Endothelial cell of umbilical vein (primary cell): ENCODE data around the gene GBP7. TPM values are rescaled to one million over a fixed set of nuclear protein-coding genes. Genes with fewer than 3 reads are reported as not detected.
"Not testable (repeated sequence)": the region's sequence is repeated elsewhere in the genome, so short reads cannot be mapped to it uniquely, and the experiment has no call there.

Experiments
- Bru-seq: library from RNA; stranded (reverse); fragments of 400-500 nt; gene quantifications from one replicate; lab custom pipeline; 2021; lab: Mats Ljungman, UMichigan
- BruChase-seq, 2 experiments: library from RNA; stranded (reverse); fragments of 400-500 nt; gene quantifications; one replicate each; lab custom pipeline; 2021; lab: Mats Ljungman, UMichigan
- BruUV-seq: library from RNA; stranded (reverse); fragments of 400-500 nt; replicated peaks from 2 replicates; lab custom pipeline; 2021; lab: Mats Ljungman, UMichigan
- CTCF ChIA-PET: fragments of 300-600, 350-600 bp; sonication (Branson Sonifier 250); formaldehyde crosslinking; loops from one replicate; lab custom pipeline; 2021; ENCODE audit warnings: antibody characterized with exemption, inconsistent platforms; lab: Charles Lee
- POLR2A ChIA-PET: fragments of 300-600, 350-600 bp; sonication (Branson Sonifier 250); formaldehyde crosslinking; loops from one replicate; lab custom pipeline; 2021; ENCODE audit warnings: antibody characterized with exemption, inconsistent platforms; lab: Charles Lee
- DNase-seq: peaks from one replicate; pipeline ENCODE4 v3.0.0-alpha.2; 2011; ENCODE audit warnings: low read depth, low spot score
- FAIRE-seq: peaks from 2 replicates; lab custom pipeline; 2011; peaks lifted over from hg19 to GRCh38; lab: Jason Lieb, UNC
- H2AFZ ChIP-seq: 2 replicates; pipeline ENCODE4 v1.6.0; 2012; ENCODE audit warnings: low read depth, low read length, control low read depth, inconsistent platforms
- H3K27ac ChIP-seq: 2 replicates; pipeline ENCODE4 v1.5.1; 2011; ENCODE audit warnings: low read depth, mild to moderate bottlenecking, control low read depth, low read length, moderate library complexity; ENCODE audit not compliant: insufficient read depth
- H3K27me3 ChIP-seq, 2 experiments: 2 replicates each; pipeline versions ENCODE4 v1.6.0 to v1.6.1; 2011; ENCODE audit warnings: low read length in 2 of 2, mixed read lengths in 1 of 2; ENCODE audit not compliant: control insufficient read depth in 2 of 2, insufficient read depth in 2 of 2
- H3K36me3 ChIP-seq, 2 experiments: 2 replicates in 1 of 2; 3 replicates in 1 of 2; pipeline ENCODE4 v1.5.1; 2011; ENCODE audit warnings: low read length in 2 of 2, mild to moderate bottlenecking in 1 of 2, moderate library complexity in 1 of 2; ENCODE audit not compliant: control insufficient read depth in 2 of 2, insufficient read depth in 2 of 2; ENCODE audit errors: extremely low read depth in 1 of 2
- H3K4me1 ChIP-seq: 3 replicates; pipeline ENCODE4 v1.5.1; 2011; ENCODE audit warnings: mild to moderate bottlenecking, low read length; ENCODE audit not compliant: control insufficient read depth, insufficient read depth; ENCODE audit errors: extremely low read depth
- H3K4me2 ChIP-seq: 2 replicates; pipeline ENCODE4 v1.6.1; 2011; ENCODE audit warnings: low read length, control low read depth, mixed read lengths; ENCODE audit not compliant: insufficient read depth
- H3K4me3 ChIP-seq, 3 experiments: fragments of 200-600 bp in 1 of 3; sonication (generic), shearing (Covaris generic) in 1 of 3; replicated peaks in 1 of 3; 2 replicates each; pipeline ENCODE4 v1.5.1; 2011 to 2016; ENCODE audit warnings: control low read depth in 3 of 3, low read length in 3 of 3, mild to moderate bottlenecking in 2 of 3, inconsistent platforms in 1 of 3, low read depth in 1 of 3, moderate library complexity in 1 of 3; ENCODE audit not compliant: insufficient read depth in 1 of 3
- H3K79me2 ChIP-seq: 2 replicates; pipeline ENCODE4 v1.6.0; 2012; ENCODE audit warnings: low read length, inconsistent platforms; ENCODE audit not compliant: control insufficient read depth, insufficient read depth
- H3K9ac ChIP-seq: replicated peaks from 2 replicates; pipeline ENCODE3; 2011; ENCODE audit warnings: low read length, control low read depth; ENCODE audit not compliant: insufficient read depth; ENCODE audit errors: extremely low read depth
- H3K9me1 ChIP-seq: replicated peaks from 3 replicates; pipeline ENCODE4 v1.6.0; 2011; ENCODE audit warnings: mild to moderate bottlenecking, low read length; ENCODE audit not compliant: control insufficient read depth, insufficient read depth; ENCODE audit errors: extremely low read depth
- H3K9me3 ChIP-seq: replicated peaks from 2 replicates; pipeline ENCODE4 v1.5.1; 2012; ENCODE audit warnings: low read length, inconsistent platforms; ENCODE audit not compliant: control insufficient read depth, insufficient read depth
- H4K20me1 ChIP-seq: replicated peaks from 2 replicates; pipeline ENCODE3; 2011; ENCODE audit warnings: mild to moderate bottlenecking, low read length; ENCODE audit not compliant: control insufficient read depth, insufficient read depth; ENCODE audit errors: extremely low read depth
- CTCF ChIP-seq, 2 donors: IDR thresholded peaks; 1 replicate in 1 of 2; 2 replicates in 1 of 2; pipeline ENCODE4 v1.5.1; 2011; ENCODE audit warnings: low read length in 2 of 2, mild to moderate bottlenecking in 2 of 2, moderate library complexity in 2 of 2, control low read depth in 1 of 2, inconsistent platforms in 1 of 2, low read depth in 1 of 2; ENCODE audit not compliant: insufficient read depth in 1 of 2; ENCODE audit errors: extremely low read depth in 1 of 2
- EZH2 ChIP-seq: IDR thresholded peaks from 2 replicates; pipeline ENCODE4 v1.6.1; 2012; ENCODE audit warnings: borderline replicate concordance, low read depth, mild to moderate bottlenecking, moderate library complexity, low read length, inconsistent platforms; ENCODE audit not compliant: severe bottlenecking
- JUN ChIP-seq: IDR thresholded peaks from 2 replicates; pipeline ENCODE4 v1.6.1; 2011; ENCODE audit warnings: borderline replicate concordance, low read depth; ENCODE audit not compliant: insufficient read length, insufficient read depth
- MAX ChIP-seq: IDR thresholded peaks from 2 replicates; pipeline ENCODE4 v1.6.1; 2011; ENCODE audit not compliant: insufficient read depth, insufficient read length
- MYC ChIP-seq: IDR thresholded peaks from one replicate; pipeline ENCODE4 v1.6.1; 2011; ENCODE audit warnings: mild to moderate bottlenecking, low read depth, low read length
- POLR2A ChIP-seq: IDR thresholded peaks from 2 replicates; pipeline ENCODE4 v1.6.1; 2012; ENCODE audit warnings: low read depth, mild to moderate bottlenecking, control low read depth, low read length
- dilution Hi-C: fragments of 300-500 bp; cut with MboI; formaldehyde crosslinking; loops from one replicate; pipeline ENCODE4 v1.15.0; 2019; ENCODE audit warnings: low sequenced_read_pairs; ENCODE audit not compliant: extremely low pct_ligation_motif_present
- intact Hi-C: fragments of 100-400 bp; cut with micrococcal nuclease; formaldehyde crosslinking; loops from one replicate; pipeline ENCODE4 v1.10.0; 2022
- long read RNA-seq: library from polyadenylated mRNA; stranded (forward); transcript quantifications from one replicate; pipeline ENCODE4 v2.0.0, GENCODE V29; 2021
- polyA minus RNA-seq, 3 experiments: library from RNA; depleted of rRNA, polyadenylated mRNA; stranded (reverse); fragments of >200 nt; gene quantifications; 1 replicate in 1 of 3; 2 replicates in 2 of 3; pipeline ENCODE4 v1.2.3, GENCODE V29; 2011
- polyA plus RNA-seq, 4 experiments: library from polyadenylated mRNA; depleted of rRNA in 3 of 4; stranded (reverse) in 3 of 4; unstranded in 1 of 4; fragments of >200 nt; gene quantifications; 2 replicates each; pipeline versions ENCODE4 v1.2.1 to v1.2.3, GENCODE V29; 2011 to 2012; ENCODE audit warnings: missing spikeins in 1 of 4
- total RNA-seq: library from RNA; stranded (reverse); gene quantifications from 2 replicates; pipeline ENCODE4 v1.2.3, GENCODE V29; 2021

GBP7 gene
- total RNA-seq = not detected in 2 replicates
- polyA plus RNA-seq = not detected in 2 replicates
- not detected in 2 replicates for polyA plus RNA-seq (2011; cell fraction: cytosol; rRNA removed)
- not detected in 2 replicates for polyA plus RNA-seq (2011; cell fraction: nucleus; rRNA removed)
- not detected in 2 replicates for polyA plus RNA-seq (2012)
- not detected in 2 replicates for polyA minus RNA-seq
- polyA minus RNA-seq (2011; cell fraction: cytosol; rRNA and poly(A)+ RNA removed) = not detected
- not detected in 2 replicates for polyA minus RNA-seq (2011; cell fraction: nucleus; rRNA and poly(A)+ RNA removed)
- Bru-seq, nascent RNA = percentile 2 among the genes with signal in this experiment
- not detected for BruChase-seq, experiment 1, labeled RNA remaining after a 6-hour chase
- BruChase-seq, experiment 2, labeled RNA remaining after a 2-hour chase = not detected
- long read RNA-seq = 0 reads

DNA sequence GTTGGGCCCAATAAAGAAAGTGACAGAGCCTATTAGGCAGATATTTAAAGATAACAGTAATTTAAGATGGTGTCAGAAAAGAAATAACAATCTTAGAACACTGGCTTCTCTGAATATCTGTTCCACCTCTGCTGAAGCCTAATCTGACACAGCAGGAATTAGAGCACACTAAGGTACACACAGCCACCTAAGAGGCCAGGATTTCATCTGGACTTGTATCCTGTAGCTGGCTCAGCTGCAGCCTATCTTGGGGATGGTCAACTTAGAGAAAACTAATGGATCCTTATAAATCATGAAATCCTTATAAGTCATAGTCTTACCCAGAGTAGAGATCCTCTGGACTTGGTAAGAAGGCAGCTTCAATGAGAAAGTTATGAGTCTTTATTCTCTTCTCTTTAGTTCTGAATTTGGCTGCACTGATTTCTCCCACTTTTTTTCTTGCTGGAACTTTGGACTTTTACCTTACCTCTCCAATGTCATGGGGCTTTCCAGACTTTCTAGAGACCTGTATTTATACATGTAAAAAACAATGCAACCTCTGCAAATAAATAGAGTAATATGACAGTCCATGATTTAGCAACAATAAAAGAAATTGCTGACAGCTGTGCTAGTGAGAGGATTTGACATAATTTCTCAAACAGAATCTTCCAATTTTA, at the start of gene GBP7:
GBP7 (minus strand) TSS at position 403 of the 656 bp plus-strand sequence. CDS start 4,068 bp downstream, outside the sequence.
- FAIRE-seq = no peak
- Histone ChIP-seq H4K20me1 (no peaks in the 10 kb centered on the region), H3K9me1 (no peaks in the 10 kb centered on the region), H3K79me2 (no peaks in the 10 kb centered on the region), H3K4me1 (no peaks in the 10 kb centered on the region), H3K9me3 (no peaks in the 10 kb centered on the region), H3K9ac (no peak within 1 kb of the TSS), H3K4me2 (no peak within 1 kb of the TSS), H3K27me3 (no peaks in the 10 kb centered on the region), H3K36me3 (no peaks in the 10 kb centered on the region), H3K27ac (no peak within 1 kb of the TSS), H2AFZ (no peak within 1 kb of the TSS), H3K4me3 (no peak within 1 kb of the TSS)
- intact Hi-C loops (no loop called here), dilution Hi-C loops (no loop called here)
- CTCF ChIA-PET = no interaction called here
- DNase-seq = no peak
- BruUV-seq = no TSS peak
- TF ChIP-seq EZH2 (no peak), MYC (no peak), POLR2A (no peak)
- POLR2A ChIA-PET = no interaction called here

- DNase-seq (no peak), FAIRE-seq (no peak)
- dilution Hi-C loops = no loop called here
- Histone ChIP-seq H4K20me1 (no peaks in the 10 kb centered on the region), H2AFZ (no peak overlapping the region), H3K27me3 (no peaks in the 10 kb centered on the region), H3K4me1 (no peaks in the 10 kb centered on the region), H3K9me3 (no peaks in the 10 kb centered on the region), H3K27ac (no peak overlapping the region), H3K9ac (no peak overlapping the region), H3K79me2 (no peaks in the 10 kb centered on the region), H3K9me1 (no peaks in the 10 kb centered on the region), H3K4me3 (no peak overlapping the region), H3K36me3 (no peaks in the 10 kb centered on the region), H3K4me2 (no peak overlapping the region)
- POLR2A ChIA-PET = no interaction called here
- intact Hi-C loops = no loop called here
- TF ChIP-seq JUN (no peak), MAX (no peak), MYC (no peak), CTCF (IDR thresholded peaks at IDR 0.05; ENCODE audit: extremely low read depth in 1 of 2, insufficient read depth in 1 of 2, low read depth in 1 of 2, low read length in 2 of 2) (no peak)
- BruUV-seq = no TSS peak
- CTCF ChIA-PET = no interaction called here
These were observed 45.5 kb upstream of the GBP7 start for GRCh38 chr1:89221341-89221740.

DNA sequence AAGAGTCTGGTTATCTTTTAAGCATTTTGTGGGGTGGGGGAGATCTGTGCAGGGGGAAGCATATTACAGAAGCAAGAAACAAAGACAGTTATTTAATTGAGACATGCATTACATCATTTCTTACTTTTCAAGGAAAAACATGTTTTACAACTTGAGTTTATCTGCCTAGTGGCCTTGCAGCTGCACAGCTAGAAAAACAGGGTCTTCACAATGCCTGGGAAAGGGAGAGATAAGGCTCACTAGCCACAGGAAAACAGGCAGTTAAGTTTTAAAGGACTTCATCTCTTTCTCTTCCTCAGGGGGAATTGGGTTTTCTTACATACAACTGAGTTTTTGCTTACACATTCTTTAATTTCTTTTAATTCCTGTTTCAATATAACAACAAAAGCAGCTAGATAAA, 44.0 kb upstream of the GBP7 start:
- H3K9me1 ChIP-seq, H2AFZ ChIP-seq, H3K9ac ChIP-seq, H4K20me1 ChIP-seq, H3K4me2 ChIP-seq, POLR2A ChIA-PET, H3K27ac ChIP-seq, FAIRE-seq, dilution Hi-C loops, DNase-seq, H3K79me2 ChIP-seq, H3K36me3 ChIP-seq, H3K9me3 ChIP-seq, intact Hi-C loops, H3K4me3 ChIP-seq, H3K27me3 ChIP-seq, BruUV-seq, H3K4me1 ChIP-seq: not testable (repeated sequence)
- CTCF ChIA-PET = interaction anchor here (1.2 kb wide), 1 partner anchor 74 kb away, joined by 3 read pairs; no protein-coding TSS in a partner anchor
